Activated CD8-positive, alpha-beta T cell treated with anti-CD3 and anti-CD28 coated beads for 36 hours (primary cell): ENCODE measurements around the gene TNFRSF17. TPM values are rescaled to one million over a fixed set of nuclear protein-coding genes. Genes with fewer than 3 reads are reported as not detected.
"Not testable (repeated sequence)": the region's sequence is repeated elsewhere in the genome, so short reads cannot be mapped to it uniquely, and the experiment has no call there.

ENCODE experiments used
- ATAC-seq: fragments of 200-7000 bp; cut with Tn5 transposase; one replicate; pipeline ENCODE4 v1.10.0; 2021; ENCODE audit warnings: mild to moderate bottlenecking, moderate library complexity
- CTCF ChIA-PET: fragments of 350-600 bp; sonication (Branson Sonifier 250); formaldehyde crosslinking; loops from one replicate; lab custom pipeline; 2021; ENCODE audit warnings: antibody characterized with exemption; lab: Charles Lee
- POLR2A ChIA-PET: fragments of 350-600 bp; sonication (Branson Sonifier 250); formaldehyde crosslinking; loops from one replicate; lab custom pipeline; 2021; ENCODE audit warnings: antibody characterized with exemption; lab: Charles Lee
- DNase-seq: peaks from one replicate; pipeline ENCODE4 v3.0.0-alpha.2; 2020
- H3K27ac Mint-ChIP-seq: one replicate; pipeline ENCODE4 v1.8.0; 2021; ENCODE audit warnings: mild to moderate bottlenecking, mixed read lengths
- H3K27me3 Mint-ChIP-seq: one replicate; pipeline ENCODE4 v1.8.0; 2021; ENCODE audit warnings: mixed read lengths
- H3K36me3 Mint-ChIP-seq: one replicate; pipeline ENCODE4 v1.8.0; 2021; ENCODE audit warnings: low read depth, mixed read lengths
- H3K4me1 Mint-ChIP-seq: one replicate; pipeline ENCODE4 v1.8.0; 2021; ENCODE audit warnings: low read depth, mixed read lengths
- H3K4me3 Mint-ChIP-seq: one replicate; pipeline ENCODE4 v1.8.0; 2021; ENCODE audit warnings: mild to moderate bottlenecking, moderate library complexity, mixed read lengths
- H3K9me3 Mint-ChIP-seq: one replicate; pipeline ENCODE4 v1.8.0; 2021; ENCODE audit warnings: mixed read lengths
- CTCF ChIP-seq: fragments of 200-600 bp; IDR thresholded peaks from one replicate; pipeline ENCODE4 v1.8.0; 2022; ENCODE audit warnings: antibody characterized with exemption, mild to moderate bottlenecking
- intact Hi-C: fragments of 100-400 bp; cut with micrococcal nuclease; formaldehyde crosslinking; loops from one replicate; pipeline ENCODE4 v1.10.0; 2022
- total RNA-seq, 2 experiments: library from RNA; stranded (reverse); gene quantifications; one replicate each; pipeline ENCODE4 v1.2.3, GENCODE V29; 2021

The TNFRSF17 gene
- total RNA-seq: not detected

- POLR2A ChIA-PET: interaction anchor here (2.2 kb wide), 1 partner anchor 12 kb away, joined by 6 read pairs; the partner anchor contains the start of gene SNX29
- Mint-ChIP-seq H3K4me1 (no peaks in the 10 kb centered on the region), H3K4me3 (no peak within 1 kb of the TSS), H3K27me3 (peaks cover 2% of the 10 kb centered on the region), H3K9me3 (no peaks in the 10 kb centered on the region), H3K27ac (no peak within 1 kb of the TSS), H3K36me3 (no peaks in the 10 kb centered on the region)
- intact Hi-C loops: no loop called here
- TF ChIP-seq CTCF: no peak
- CTCF ChIA-PET: interaction anchor here (2.0 to 2.3 kb wide), 2 partner anchors 102 to 103 kb away, joined by 6 to 9 read pairs; no protein-coding TSS in a partner anchor
- DNase-seq (no peak), ATAC-seq (no peak)
These were observed at the start of gene TNFRSF17 for GRCh38 chr16:11964761-11965551. TSS of gene TNFRSF17 (plus strand) at chr16:11965210. CDS start at chr16:11965325, 115 bp downstream.

GRCh38 chr16:11915644-11916523 lies 49.1 kb upstream of the TNFRSF17 start, which contains the start of gene GSPT1:
TSS of gene GSPT1 (minus strand) at chr16:11915956. CDS start at chr16:11915720, 236 bp downstream.
- no peaks in the 10 kb centered on the region for H3K9me3 Mint-ChIP-seq
- peaks cover 33% of the 10 kb centered on the region for H3K4me1 Mint-ChIP-seq
- H3K27me3 Mint-ChIP-seq: no peaks in the 10 kb centered on the region
- H3K36me3 Mint-ChIP-seq: peaks cover 27% of the 10 kb centered on the region
- ChIA-PET POLR2A (interaction anchor here (0.7 to 2.0 kb wide), 8 partner anchors 13 to 886 kb away, joined by 3 to 6 read pairs (median 4); partner anchors contain the start of genes RSL1D1, SNX29 and ZC3H7A), CTCF (interaction anchor here (1.2 kb wide), 1 partner anchor 152 kb away, joined by 3 read pairs; no protein-coding TSS in a partner anchor)
- peak; percentile 94 for ATAC-seq
- peak within 1 kb of the TSS; percentile 98 for H3K4me3 Mint-ChIP-seq
- peak within 1 kb of the TSS; percentile 95 for H3K27ac Mint-ChIP-seq
- intact Hi-C loops: no loop called here
- peak; percentile 13 for TF ChIP-seq CTCF
- peak; percentile 100 for DNase-seq

GRCh38 chr16:11916524-11917285 lies 48.3 kb upstream of the TNFRSF17 start:
- Mint-ChIP-seq H3K36me3 (peaks cover 26% of the 10 kb centered on the region), H3K4me1 (peaks cover 29% of the 10 kb centered on the region), H3K9me3 (no peaks in the 10 kb centered on the region), H3K27me3 (no peaks in the 10 kb centered on the region), H3K4me3 (peak overlapping the region; percentile 87), H3K27ac (peak overlapping the region; percentile 92)
- intact Hi-C loops: no loop called here
- DNase-seq: no peak
- no peak for ATAC-seq
- TF ChIP-seq CTCF: no peak
- POLR2A ChIA-PET: interaction anchor here (0.9 to 1.6 kb wide), 2 partner anchors 60 to 885 kb away, joined by 3 to 6 read pairs; partner anchors contain the start of gene SNX29
- CTCF ChIA-PET: interaction anchor here (1.2 kb wide), 1 partner anchor 151 kb away, joined by 3 read pairs; no protein-coding TSS in a partner anchor

GRCh38 chr16:11924046-11924445 lies 41.0 kb upstream of the TNFRSF17 start:
- H3K27ac Mint-ChIP-seq, ATAC-seq, CTCF ChIA-PET, H3K27me3 Mint-ChIP-seq, intact Hi-C loops, H3K4me3 Mint-ChIP-seq, H3K36me3 Mint-ChIP-seq, H3K9me3 Mint-ChIP-seq, H3K4me1 Mint-ChIP-seq, POLR2A ChIA-PET, DNase-seq: not testable (repeated sequence)

GRCh38 chr16:11927350-11927749 lies 37.7 kb upstream of the TNFRSF17 start:
- intact Hi-C loops, CTCF ChIA-PET, H3K27me3 Mint-ChIP-seq, H3K9me3 Mint-ChIP-seq, H3K27ac Mint-ChIP-seq, H3K4me3 Mint-ChIP-seq, H3K36me3 Mint-ChIP-seq, H3K4me1 Mint-ChIP-seq, POLR2A ChIA-PET, ATAC-seq, DNase-seq: not testable (repeated sequence)

- CTCF ChIA-PET, H3K4me3 Mint-ChIP-seq, intact Hi-C loops, H3K27ac Mint-ChIP-seq, H3K4me1 Mint-ChIP-seq, POLR2A ChIA-PET, DNase-seq, H3K27me3 Mint-ChIP-seq, H3K9me3 Mint-ChIP-seq, ATAC-seq, H3K36me3 Mint-ChIP-seq: not testable (repeated sequence)
These were observed 23.1 kb upstream of the TNFRSF17 start, which contains the start of gene NPIPB2 for GRCh38 chr16:11941945-11942344. TSS of gene NPIPB2 (minus strand) at chr16:11942045. CDS start at chr16:11942045, 0 bp downstream.
